Measurements from ENCODE around the gene THBS3. TPM values are rescaled to one million over a fixed set of nuclear protein-coding genes. Genes with fewer than 3 reads are reported as not detected.
A peak's percentile ranks its signal among the peaks of the same experiment; 100 is the strongest.

The THBS3 gene
- total RNA-seq, 5 donors from 2014 or later (not counting 1 experiment from before 2014, with no cell fraction given) = 24.1 to 43.9 (median 34.0) TPM

DNA sequence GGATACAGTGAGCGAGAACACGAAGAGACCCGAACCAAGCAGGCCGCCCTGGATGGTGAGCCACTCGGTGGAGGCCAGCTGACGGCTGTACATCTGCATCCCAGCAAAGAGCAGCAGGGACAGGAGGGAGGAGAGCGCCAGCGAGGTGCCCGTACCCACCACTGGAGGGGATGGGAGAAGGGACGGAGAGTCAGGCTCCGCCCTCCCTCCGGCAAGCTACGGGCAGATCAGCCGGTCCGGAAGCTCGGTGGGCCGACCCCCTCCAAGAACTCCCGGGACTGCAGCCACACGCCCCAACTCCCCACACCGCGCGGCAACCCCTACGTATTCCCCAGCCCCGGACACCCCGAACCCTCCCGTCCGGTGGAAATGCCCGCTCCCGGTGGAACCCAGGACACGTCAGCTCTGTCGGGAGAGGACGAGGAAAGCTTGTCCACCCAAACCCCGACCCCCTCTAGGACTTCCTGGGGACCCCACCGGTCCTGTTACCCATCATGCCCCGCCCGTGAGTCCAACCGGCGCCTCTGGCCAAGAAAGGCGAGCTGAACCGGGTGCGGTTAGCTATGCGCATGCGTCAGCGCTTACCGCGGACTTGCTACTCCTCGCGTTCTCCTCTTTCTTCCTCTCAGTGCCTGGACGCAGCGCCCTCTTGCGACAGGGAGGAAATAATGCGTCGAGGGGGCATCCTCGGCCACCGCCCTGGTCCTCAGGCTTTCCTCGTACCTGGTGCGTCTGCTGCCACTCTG is 34.8 kb downstream of the THBS3 start, which contains the start of gene KRTCAP2:
KRTCAP2 (minus strand) TSS at position 573 of the 746 bp plus-strand sequence; CDS start at position 493, 80 bp downstream.
- DNase-seq = peak; percentile 84 to 97 (median 90)
- peak; percentile 78 to 85 (median 84) for ATAC-seq (replicated peaks in 1 of 4)
- no peaks in the 10 kb centered on the region for H3K27me3 ChIP-seq (replicated peaks in 1 of 2; ENCODE audit: control insufficient read depth in 2 of 2, extremely low read depth in 1 of 2, insufficient read depth in 2 of 2, low read length in 1 of 2)
- Mint-ChIP-seq H3K4me1 (peaks cover 44 to 50% (median 47%) of the 10 kb centered on the region in 3 donors), H3K36me3 (peaks cover 10% of the 10 kb centered on the region), H3K4me3 (peak within 1 kb of the TSS; percentile 99 to 100 (median 99)), H3K27me3 (no peaks in the 10 kb centered on the region), H3K27ac (peak within 1 kb of the TSS; percentile 99), H3K9me3 (no peaks in the 10 kb centered on the region)
- peak within 1 kb of the TSS; percentile 78 to 88 for H3K4me3 ChIP-seq (ENCODE audit: control insufficient read depth in 1 of 2, extremely low read depth in 1 of 2, low read length in 1 of 2)
- H3K36me3 ChIP-seq (ENCODE audit: control insufficient read depth in 2 of 2, extremely low read depth in 1 of 2, insufficient read depth in 1 of 2, low read length in 1 of 2) = peaks cover 5 to 31% of the 10 kb centered on the region in 2 donors
- H3K27ac ChIP-seq (ENCODE audit: low read length) = peak within 1 kb of the TSS; percentile 78
- peaks cover 16 to 52% of the 10 kb centered on the region in 2 experiments for H3K4me1 ChIP-seq (ENCODE audit: control insufficient read depth in 1 of 2, extremely low read depth in 1 of 2, insufficient read depth in 2 of 2, low read length in 2 of 2)
- under 1% methylated on average over 48 of the region's 57 CpGs for WGBS (ENCODE audit: insufficient coverage)
- CTCF ChIA-PET = interaction anchor here (0.6 to 3.4 kb wide), 32 partner anchors 10 to 1275 kb away, joined by 3 to 33 read pairs (median 4); partner anchors contain the start of genes CLK2 (in 1 of the 2), PBXIP1 (in 1 of the 2) and SLC50A1 (in 1 of the 2)
- no peaks in the 10 kb centered on the region for H3K9me3 ChIP-seq
- POLR2A ChIA-PET = interaction anchor here in 1 of 2 donors (0.5 to 1.2 kb wide), 3 partner anchors 8 to 188 kb away, joined by 7 to 20 read pairs (median 13); no protein-coding TSS in a partner anchor

DNA sequence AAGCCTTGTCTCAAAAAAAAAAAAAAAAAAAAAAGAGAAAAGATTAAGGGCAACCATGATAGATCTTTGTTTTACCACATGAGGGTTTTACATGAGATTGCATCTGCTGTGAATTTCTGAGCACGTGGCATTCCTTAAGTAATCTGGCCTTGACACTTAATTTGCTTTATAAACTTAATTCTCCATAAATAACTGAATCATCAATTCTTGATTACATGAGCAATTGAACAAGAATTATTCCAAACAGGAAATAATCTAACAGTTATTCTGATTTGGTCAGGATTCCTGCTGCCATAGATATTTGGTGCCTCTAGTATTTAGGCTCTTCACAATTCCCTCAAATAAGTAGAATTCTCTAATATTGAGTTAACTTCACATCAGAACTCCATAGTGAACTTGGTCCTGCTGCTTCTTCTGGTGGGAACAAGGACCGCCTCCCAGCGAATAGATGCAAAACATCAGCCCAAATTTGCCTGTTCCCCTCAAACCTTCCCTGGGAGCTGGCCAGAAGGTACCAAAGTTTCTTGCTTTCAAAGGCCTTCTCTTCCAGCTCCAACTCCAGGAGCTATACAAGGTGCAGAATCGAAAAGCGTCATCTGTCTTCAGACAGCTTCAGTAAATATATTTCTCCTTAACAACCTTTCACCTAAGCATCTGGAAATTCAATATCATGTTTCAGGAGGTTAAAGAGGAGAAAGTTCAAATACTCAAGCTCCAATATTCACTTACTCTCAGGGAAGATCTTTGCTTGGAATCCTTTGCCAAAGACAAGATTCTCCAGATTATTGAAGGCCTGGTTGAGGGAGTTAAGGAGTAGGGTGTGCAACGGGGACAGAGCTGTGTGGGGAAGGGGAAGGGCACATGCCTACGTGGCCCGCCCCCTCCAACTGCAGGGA is 35.6 kb downstream of the THBS3 start:
- no peaks in the 10 kb centered on the region for H3K9me3 ChIP-seq
- peaks cover 51 to 57% (median 54%) of the 10 kb centered on the region in 3 donors for H3K4me1 Mint-ChIP-seq
- CTCF ChIA-PET = interaction anchor here (0.6 to 3.4 kb wide), 26 partner anchors 8 to 757 kb away, joined by 3 to 33 read pairs (median 4); no protein-coding TSS in a partner anchor
- H3K36me3 Mint-ChIP-seq = peaks cover 10% of the 10 kb centered on the region
- H3K9me3 Mint-ChIP-seq = no peaks in the 10 kb centered on the region
- POLR2A ChIA-PET = interaction anchor here in 1 of 2 donors (1.2 kb wide), 1 partner anchor 23 kb away, joined by 7 read pairs; no protein-coding TSS in a partner anchor
- H3K27ac ChIP-seq (ENCODE audit: low read length) = peak overlapping the region; percentile 78
- H3K4me3 ChIP-seq (ENCODE audit: control insufficient read depth in 1 of 2, extremely low read depth in 1 of 2, low read length in 1 of 2) = peak overlapping the region; percentile 78 to 88
- H3K27ac Mint-ChIP-seq = peak overlapping the region; percentile 99
- H3K27me3 Mint-ChIP-seq = no peaks in the 10 kb centered on the region
- H3K27me3 ChIP-seq (replicated peaks in 1 of 2; ENCODE audit: control insufficient read depth in 2 of 2, extremely low read depth in 1 of 2, insufficient read depth in 2 of 2, low read length in 1 of 2) = peaks cover 0 to 6% of the 10 kb centered on the region in 2 experiments
- H3K4me1 ChIP-seq (ENCODE audit: control insufficient read depth in 1 of 2, extremely low read depth in 1 of 2, insufficient read depth in 2 of 2, low read length in 2 of 2) = peaks cover 21 to 58% of the 10 kb centered on the region in 2 experiments
- ATAC-seq (replicated peaks in 1 of 4) (peak; percentile 27 to 36 (median 34)), DNase-seq (peak in 3 of 35 experiments; percentile 34 to 46 (median 37))
- H3K4me3 Mint-ChIP-seq = peak overlapping the region; percentile 99 to 100 (median 99)
- H3K36me3 ChIP-seq (ENCODE audit: control insufficient read depth in 2 of 2, extremely low read depth in 1 of 2, insufficient read depth in 1 of 2, low read length in 1 of 2) = peaks cover 3 to 23% of the 10 kb centered on the region in 2 donors
- WGBS (ENCODE audit: insufficient coverage) = 21% methylated on average over 4 of the region's 8 CpGs

- Mint-ChIP-seq H3K27ac (no peak overlapping the region), H3K9me3 (no peaks in the 10 kb centered on the region), H3K27me3 (no peaks in the 10 kb centered on the region), H3K36me3 (peaks cover 10% of the 10 kb centered on the region), H3K4me3 (peak overlapping the region in 2 of 3 donors; percentile 34 to 100), H3K4me1 (peaks cover 44 to 51% (median 48%) of the 10 kb centered on the region in 3 donors)
- Histone ChIP-seq H3K36me3 (ENCODE audit: control insufficient read depth in 2 of 2, extremely low read depth in 1 of 2, insufficient read depth in 1 of 2, low read length in 1 of 2) (peaks cover 2 to 21% of the 10 kb centered on the region in 2 donors), H3K4me1 (ENCODE audit: control insufficient read depth in 1 of 2, extremely low read depth in 1 of 2, insufficient read depth in 2 of 2, low read length in 2 of 2) (peaks cover 19 to 53% of the 10 kb centered on the region in 2 experiments), H3K27me3 (replicated peaks in 1 of 2; ENCODE audit: control insufficient read depth in 2 of 2, extremely low read depth in 1 of 2, insufficient read depth in 2 of 2, low read length in 1 of 2) (peaks cover 0 to 11% of the 10 kb centered on the region in 2 experiments), H3K27ac (ENCODE audit: low read length) (no peak overlapping the region), H3K9me3 (no peaks in the 10 kb centered on the region), H3K4me3 (ENCODE audit: control insufficient read depth in 1 of 2, extremely low read depth in 1 of 2, low read length in 1 of 2) (no peak overlapping the region)
- CTCF ChIA-PET = interaction anchor here (0.7 to 1.2 kb wide), 5 partner anchors 9 to 118 kb away, joined by 3 to 9 read pairs (median 4); no protein-coding TSS in a partner anchor
- WGBS (ENCODE audit: insufficient coverage) = 92% methylated on average over 3 of the region's 7 CpGs
- DNase-seq = no peak
- no peak for ATAC-seq (replicated peaks in 1 of 4)
- POLR2A ChIA-PET = interaction anchor here (0.6 kb wide), 3 partner anchors 53 to 509 kb away, joined by 3 to 5 read pairs (median 3); no protein-coding TSS in a partner anchor
Measured at GRCh38 chr1:155170806-155171205, 36.9 kb downstream of the THBS3 start.

DNA sequence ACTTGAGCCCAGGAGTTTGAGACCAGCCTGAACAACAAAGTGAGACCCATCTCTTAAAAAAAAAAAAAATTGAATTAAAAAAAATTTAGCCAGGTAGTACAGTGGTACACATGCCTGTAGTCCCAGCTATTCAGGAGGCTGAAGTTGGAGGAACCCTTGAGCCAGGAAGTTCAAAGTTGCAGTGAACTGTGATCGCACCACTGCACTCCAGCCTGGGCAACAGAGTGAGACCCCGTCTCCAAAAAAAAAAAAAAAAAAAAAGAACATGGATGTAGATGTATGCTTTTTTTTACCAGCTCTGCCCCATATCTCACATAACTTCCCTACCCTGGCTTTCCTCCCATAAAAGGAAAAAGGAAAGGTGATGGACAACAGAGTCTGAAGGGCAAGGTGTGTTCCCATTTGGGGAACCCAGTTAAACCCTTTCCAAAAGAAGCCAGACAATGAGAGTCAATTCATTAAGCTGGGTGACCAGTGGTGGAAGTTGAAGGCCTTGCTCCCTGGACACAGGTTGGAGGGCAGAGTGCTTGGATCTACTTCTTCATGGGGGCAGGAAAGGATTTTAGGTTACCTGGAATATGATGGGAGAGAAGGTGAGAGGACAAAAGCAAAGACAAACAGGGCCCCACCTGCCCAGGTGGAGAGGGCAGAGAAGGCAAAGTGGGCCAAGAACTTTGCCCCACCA is 37.5 kb downstream of the THBS3 start:
- peaks cover 19 to 48% of the 10 kb centered on the region in 2 experiments for H3K4me1 ChIP-seq (ENCODE audit: control insufficient read depth in 1 of 2, extremely low read depth in 1 of 2, insufficient read depth in 2 of 2, low read length in 2 of 2)
- Mint-ChIP-seq H3K9me3 (no peaks in the 10 kb centered on the region), H3K36me3 (peaks cover 10% of the 10 kb centered on the region), H3K4me3 (no peak overlapping the region), H3K27ac (no peak overlapping the region), H3K4me1 (peaks cover 44 to 47% (median 47%) of the 10 kb centered on the region in 3 donors), H3K27me3 (no peaks in the 10 kb centered on the region)
- DNase-seq (no peak), ATAC-seq (replicated peaks in 1 of 4) (no peak)
- H3K27ac ChIP-seq (ENCODE audit: low read length) = no peak overlapping the region
- peaks cover 0 to 21% of the 10 kb centered on the region in 2 donors for H3K36me3 ChIP-seq (ENCODE audit: control insufficient read depth in 2 of 2, extremely low read depth in 1 of 2, insufficient read depth in 1 of 2, low read length in 1 of 2)
- no peaks in the 10 kb centered on the region for H3K9me3 ChIP-seq
- WGBS (ENCODE audit: insufficient coverage) = no CpG with 5 or more reads among the region's 2 CpGs
- H3K27me3 ChIP-seq (replicated peaks in 1 of 2; ENCODE audit: control insufficient read depth in 2 of 2, extremely low read depth in 1 of 2, insufficient read depth in 2 of 2, low read length in 1 of 2) = peaks cover 0 to 11% of the 10 kb centered on the region in 2 experiments
- H3K4me3 ChIP-seq (ENCODE audit: control insufficient read depth in 1 of 2, extremely low read depth in 1 of 2, low read length in 1 of 2) = no peak overlapping the region
- POLR2A ChIA-PET = interaction anchor here (0.6 kb wide), 2 partner anchors 52 to 369 kb away, joined by 3 to 5 read pairs; no protein-coding TSS in a partner anchor
- CTCF ChIA-PET = interaction anchor here (0.6 to 3.4 kb wide), 7 partner anchors 19 to 117 kb away, joined by 3 to 29 read pairs (median 4); no protein-coding TSS in a partner anchor

- Histone ChIP-seq H3K27ac (ENCODE audit: low read length) (no peak overlapping the region), H3K9me3 (no peaks in the 10 kb centered on the region), H3K4me3 (ENCODE audit: control insufficient read depth in 1 of 2, extremely low read depth in 1 of 2, low read length in 1 of 2) (no peak overlapping the region), H3K27me3 (replicated peaks in 1 of 2; ENCODE audit: control insufficient read depth in 2 of 2, extremely low read depth in 1 of 2, insufficient read depth in 2 of 2, low read length in 1 of 2) (peaks cover 0 to 11% of the 10 kb centered on the region in 2 experiments), H3K4me1 (ENCODE audit: control insufficient read depth in 1 of 2, extremely low read depth in 1 of 2, insufficient read depth in 2 of 2, low read length in 2 of 2) (peaks cover 17 to 41% of the 10 kb centered on the region in 2 experiments), H3K36me3 (ENCODE audit: control insufficient read depth in 2 of 2, extremely low read depth in 1 of 2, insufficient read depth in 1 of 2, low read length in 1 of 2) (peaks cover 0 to 21% of the 10 kb centered on the region in 2 donors)
- DNase-seq (no peak), ATAC-seq (replicated peaks in 1 of 4) (no peak)
- Mint-ChIP-seq H3K27me3 (no peaks in the 10 kb centered on the region), H3K36me3 (peaks cover 10% of the 10 kb centered on the region), H3K9me3 (no peaks in the 10 kb centered on the region), H3K4me1 (peaks cover 37 to 41% (median 40%) of the 10 kb centered on the region in 3 donors), H3K4me3 (no peak overlapping the region), H3K27ac (no peak overlapping the region)
- WGBS (ENCODE audit: insufficient coverage) = 83% methylated on average over 2 of the region's 5 CpGs
- ChIA-PET CTCF (interaction anchor here (0.6 to 3.4 kb wide), 5 partner anchors 18 to 85 kb away, joined by 3 to 29 read pairs (median 4); no protein-coding TSS in a partner anchor), POLR2A (no interaction called here)
Measured at GRCh38 chr1:155169541-155169940, 38.2 kb downstream of the THBS3 start.

All from T-cell (primary cell).